DMS53 treated with DMSO at 0.1 percent for 48 hours (cell line): ENCODE data around the gene OPN1LW.
"Not testable (repeated sequence)": the region's sequence is repeated elsewhere in the genome, so short reads cannot be mapped to it uniquely, and the experiment has no call there.

Source experiments
- DNase-seq: peaks from one replicate; lab custom pipeline; 2025; ENCODE audit not compliant: unreplicated experiment; lab: John Stamatoyannopoulos, UW

The OPN1LW gene

DNA sequence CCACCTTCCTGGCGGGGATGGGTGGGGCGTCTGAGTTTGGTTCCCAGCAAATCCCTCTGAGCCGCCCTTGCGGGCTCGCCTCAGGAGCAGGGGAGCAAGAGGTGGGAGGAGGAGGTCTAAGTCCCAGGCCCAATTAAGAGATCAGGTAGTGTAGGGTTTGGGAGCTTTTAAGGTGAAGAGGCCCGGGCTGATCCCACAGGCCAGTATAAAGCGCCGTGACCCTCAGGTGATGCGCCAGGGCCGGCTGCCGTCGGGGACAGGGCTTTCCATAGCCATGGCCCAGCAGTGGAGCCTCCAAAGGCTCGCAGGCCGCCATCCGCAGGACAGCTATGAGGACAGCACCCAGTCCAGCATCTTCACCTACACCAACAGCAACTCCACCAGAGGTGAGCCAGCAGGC, at the start of gene OPN1LW:
TSS of gene OPN1LW (plus strand) at position 234 of the 400 bp plus-strand sequence. CDS start at position 275, 41 bp downstream.
- DNase-seq: not testable (repeated sequence)

DNA sequence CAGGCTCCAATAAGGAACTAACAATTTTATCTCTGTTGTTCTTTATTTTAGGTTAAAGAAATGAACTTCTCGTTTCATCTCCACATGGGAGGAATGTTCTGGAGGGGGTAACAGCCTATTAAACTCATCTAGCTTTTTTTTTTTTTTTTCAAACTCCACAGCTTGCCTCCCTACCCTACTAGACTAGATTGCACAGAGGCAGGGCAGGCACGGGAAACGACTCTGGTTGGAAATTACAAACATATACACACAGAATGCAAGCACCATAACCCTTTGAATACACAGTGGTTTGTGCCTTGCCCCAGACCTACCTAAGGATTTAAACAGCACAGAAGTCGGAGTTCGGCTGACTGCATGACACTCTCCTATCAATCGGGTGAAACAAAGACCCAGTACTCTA, 49.2 kb upstream of the OPN1LW start:
- DNase-seq: no peak

DNA sequence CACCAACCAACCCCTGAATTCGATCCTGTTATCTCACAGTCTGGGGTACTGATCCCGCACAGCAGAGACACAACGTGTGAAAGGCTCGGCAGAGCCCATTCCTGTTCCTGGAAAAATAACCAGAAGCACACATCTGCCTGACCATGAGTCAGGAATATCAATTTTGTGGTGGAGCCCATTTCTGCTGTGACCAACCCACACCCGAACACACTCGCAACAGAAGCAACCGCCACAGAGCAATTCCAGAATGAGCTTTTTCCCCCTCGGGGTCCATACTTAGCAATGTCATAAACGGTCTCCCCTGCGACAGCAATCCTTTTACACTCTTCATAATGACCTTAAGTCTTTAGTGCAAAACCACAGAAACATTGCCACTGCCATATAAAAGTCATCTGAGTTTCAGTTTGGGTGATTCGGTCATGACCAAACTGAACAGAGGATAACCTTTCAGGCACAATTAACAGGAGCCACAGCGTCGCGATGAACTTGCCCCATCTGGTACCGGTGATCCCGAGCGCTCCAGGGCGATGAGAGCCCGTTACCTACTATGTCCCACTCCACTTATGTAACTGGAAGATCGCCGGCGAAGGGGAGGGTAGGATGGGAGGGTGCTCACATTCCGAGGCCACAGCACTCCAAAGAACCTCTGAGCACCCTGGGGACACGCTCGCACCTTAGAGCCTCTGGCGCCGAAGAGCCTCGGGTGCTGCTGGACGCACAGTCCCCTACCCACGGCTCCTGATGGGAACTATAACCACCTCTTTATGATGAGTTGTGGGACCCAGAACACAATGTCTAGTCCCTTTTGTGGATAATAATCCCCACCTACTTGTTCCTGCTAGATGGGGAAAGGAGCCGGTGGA, 47.7 kb upstream of the OPN1LW start:
- DNase-seq: no peak

DNA sequence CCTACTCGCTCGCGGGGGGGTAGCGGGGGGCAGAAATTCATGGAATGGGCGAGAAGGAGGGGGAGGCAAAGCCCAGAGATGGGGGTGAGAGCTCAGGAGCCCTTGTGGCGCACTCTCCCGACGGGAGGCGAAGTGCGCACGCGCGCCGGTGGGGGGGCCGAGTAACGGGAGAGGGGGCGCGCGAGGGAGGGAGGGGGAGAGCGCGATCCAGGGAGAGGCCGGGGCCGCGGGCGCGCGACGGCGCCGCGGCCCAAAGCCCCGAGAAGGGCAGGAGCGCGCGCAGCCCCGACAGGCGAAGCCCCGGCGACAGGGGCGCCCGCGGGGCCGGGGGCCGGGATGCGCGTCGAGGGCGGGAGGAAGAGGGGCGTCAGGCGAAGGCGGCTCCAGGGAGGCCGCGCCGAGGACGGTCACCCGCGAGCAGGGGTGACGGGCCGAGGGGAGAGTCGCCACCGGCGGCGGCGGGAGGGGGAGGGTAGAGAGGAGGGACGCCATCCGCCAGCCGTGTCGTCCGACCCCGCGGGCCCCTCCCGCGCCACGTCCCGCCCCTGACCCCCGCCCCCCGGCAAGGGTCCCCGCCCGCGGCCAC, 46.9 kb upstream of the OPN1LW start:
- DNase-seq: peak; percentile 28

DNA sequence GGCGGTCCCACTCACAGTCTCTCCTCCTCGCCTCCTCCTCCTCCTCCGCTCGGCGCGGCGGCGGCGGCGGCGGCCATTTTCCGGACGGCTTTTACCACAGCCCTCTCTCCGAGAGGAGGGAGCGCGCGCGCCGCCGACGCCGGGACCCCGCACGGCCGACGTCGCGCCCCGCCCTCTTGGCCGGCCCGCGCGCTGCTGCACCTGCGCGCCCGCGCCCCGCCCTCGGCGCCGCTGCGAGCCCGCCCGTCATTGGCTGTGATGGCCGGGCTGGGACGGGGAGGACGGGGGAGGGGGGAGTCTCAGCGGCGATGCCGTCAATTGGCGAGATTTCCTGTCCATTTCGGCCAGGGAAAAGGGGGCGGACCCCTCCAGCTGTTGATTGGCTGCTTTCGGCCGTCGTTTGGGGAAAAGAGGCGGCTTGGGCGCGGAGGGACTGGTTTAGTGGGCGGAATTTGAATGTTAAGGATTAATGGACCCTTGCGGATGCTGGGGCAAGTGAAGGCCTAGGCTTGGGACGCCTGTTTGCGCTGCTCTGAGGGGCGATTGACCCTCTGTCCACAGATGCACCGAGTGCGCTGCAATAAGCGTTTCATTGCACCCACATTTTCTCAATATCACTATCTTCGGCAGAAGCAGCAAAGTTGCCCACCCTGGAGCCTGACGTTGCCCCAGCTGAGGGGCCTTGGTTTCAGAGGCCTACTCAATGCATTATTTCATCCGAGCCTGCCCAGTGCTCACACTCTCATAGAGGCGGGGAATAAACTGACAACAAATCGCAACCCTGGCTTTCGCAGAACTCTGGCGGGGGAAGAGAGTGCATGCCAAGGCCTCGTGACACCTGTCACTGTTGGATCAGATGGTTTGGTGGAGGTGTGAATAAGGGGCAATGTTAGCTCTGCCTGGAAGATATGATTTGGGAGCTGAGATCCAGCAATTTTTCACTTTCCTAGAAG, 46.2 kb upstream of the OPN1LW start, which contains the start of gene MECP2:
TSS of gene MECP2 (minus strand) at position 129 of the 953 bp plus-strand sequence.
- peak; percentile 77 for DNase-seq

DNA sequence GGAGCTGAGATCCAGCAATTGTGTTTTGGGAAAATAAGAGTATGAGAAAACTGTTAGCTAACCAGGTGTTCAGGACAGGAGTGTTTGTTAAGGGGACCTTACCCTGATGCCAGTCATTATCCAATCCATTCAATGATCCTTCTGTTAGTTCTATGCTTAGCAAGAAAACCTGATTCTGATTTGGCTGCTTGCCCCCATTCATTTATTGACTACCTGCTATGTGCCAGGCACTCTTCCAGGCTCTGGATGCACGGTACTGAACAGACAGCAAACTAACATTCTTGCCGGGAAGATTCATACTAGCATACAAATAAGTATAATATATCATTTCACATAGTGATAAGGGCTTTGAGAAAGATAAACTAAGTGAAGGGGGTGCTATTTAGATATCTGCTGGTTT, 45.5 kb upstream of the OPN1LW start:
- no peak for DNase-seq

DNA sequence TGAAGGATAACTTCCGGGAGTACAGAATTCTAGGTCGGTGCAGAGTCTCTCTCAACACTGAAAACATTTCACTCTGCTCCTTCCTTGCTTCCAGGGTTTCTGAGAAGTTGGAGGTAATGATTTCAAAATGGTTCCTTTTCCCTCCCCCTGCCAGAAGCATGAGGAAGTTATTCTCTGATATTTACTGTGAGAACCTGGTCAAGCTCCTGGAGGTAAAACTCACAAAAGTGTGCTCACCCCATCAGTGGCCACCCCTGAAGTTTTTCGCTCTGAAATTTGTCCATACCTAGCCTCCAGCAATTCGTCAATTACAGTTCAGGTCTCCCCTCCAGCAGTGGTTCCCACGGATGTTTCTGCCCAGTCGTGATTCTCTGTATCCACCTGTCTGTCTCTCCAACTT, 30.3 kb upstream of the OPN1LW start:
- no peak for DNase-seq

DNA sequence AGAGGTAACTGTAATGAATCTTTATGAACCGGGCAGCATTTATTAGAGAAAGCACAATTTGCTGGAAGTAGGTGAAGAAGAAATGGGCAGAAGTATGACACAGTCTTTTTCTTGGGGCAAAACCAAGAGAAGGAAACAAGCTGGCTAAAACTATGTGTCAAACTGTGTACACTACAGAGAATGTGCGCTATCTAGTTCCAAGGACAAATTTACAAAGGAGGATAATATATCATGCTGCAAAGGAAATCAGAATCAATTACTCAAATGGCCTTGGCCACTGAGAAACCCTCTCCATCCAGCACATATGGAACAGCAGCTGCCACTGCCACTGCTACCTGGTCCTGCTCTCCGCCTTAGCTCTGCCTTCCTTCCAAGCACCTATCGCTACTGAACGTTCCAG, 29.4 kb upstream of the OPN1LW start:
- no peak for DNase-seq

DNA sequence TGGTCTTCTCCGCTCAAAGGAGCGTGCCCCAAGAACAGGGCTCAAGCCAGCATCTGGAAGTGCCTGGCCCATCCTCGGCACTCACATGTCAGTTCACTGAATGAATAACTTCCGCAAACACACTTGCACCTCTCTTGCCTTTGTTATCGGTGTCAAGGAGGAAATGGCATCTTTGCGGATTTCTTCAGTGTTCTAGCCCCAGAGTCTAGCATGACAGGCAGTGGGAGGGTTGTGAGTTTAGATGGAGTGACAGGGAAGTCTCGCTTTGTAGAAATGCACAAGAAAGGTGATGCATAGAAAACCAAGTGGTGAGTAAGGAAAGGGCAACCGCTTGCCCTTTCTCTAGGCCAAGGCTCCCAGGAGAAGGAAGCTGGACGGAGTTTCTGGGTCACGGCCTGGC, 29.0 kb upstream of the OPN1LW start:
- no peak for DNase-seq

DNA sequence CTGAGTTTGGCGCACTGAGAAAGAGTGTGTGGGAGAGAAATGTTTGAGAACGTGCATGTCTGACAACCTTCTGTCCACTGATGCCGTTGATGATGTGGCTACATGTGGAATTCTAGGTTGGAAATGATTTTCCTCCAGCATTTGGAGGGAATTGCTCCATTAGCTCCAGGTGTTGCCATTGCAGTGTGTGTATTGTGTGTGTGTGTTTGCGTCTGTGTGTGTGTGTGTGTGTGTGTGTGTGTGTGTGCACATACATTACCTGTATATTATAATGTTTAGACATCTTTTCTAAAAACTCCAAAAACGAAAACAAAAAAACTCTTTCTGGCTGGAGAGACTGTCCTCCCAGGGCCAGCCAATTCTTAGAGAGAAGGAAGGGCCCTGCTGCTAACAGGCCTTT, 28.3 kb upstream of the OPN1LW start:
- DNase-seq: no peak

DNA sequence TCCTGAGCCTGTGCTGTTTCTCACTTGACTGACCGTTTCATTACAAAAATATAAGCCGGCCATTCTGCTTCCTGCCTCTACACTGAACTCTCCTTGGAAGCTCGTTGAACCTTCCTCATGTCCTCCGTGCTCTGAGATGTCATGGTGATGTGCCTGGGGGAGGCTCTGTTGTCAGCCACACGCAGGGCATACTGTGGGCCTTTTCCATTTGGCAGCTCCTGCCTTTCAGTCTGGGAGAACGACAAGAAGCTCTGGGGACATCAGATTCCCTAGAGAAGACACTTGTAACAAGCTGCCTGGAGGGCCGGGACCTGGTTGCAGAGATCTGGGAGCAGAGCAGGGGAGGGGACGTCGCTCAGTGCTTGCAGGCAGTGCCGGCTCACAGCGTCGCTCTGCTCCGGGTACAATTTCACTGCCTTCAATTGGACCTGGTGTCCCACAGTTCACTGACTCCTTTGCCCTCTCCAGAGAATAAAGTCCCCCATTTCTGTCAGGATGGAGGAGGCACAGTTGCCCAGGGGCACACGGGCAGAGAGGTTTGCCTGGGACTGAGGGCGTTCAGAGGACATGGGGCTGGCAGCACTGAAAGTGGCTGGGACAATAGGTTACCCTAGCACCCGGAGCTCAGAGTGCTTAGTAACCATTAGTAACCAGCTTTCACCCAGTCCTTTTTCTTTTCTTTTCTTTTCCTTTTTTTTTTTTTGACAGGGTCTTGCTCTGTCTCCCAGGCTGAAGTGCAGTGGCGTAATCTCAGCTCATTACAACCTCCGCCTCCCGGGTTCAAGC, 27.4 kb upstream of the OPN1LW start:
- no peak for DNase-seq

DNA sequence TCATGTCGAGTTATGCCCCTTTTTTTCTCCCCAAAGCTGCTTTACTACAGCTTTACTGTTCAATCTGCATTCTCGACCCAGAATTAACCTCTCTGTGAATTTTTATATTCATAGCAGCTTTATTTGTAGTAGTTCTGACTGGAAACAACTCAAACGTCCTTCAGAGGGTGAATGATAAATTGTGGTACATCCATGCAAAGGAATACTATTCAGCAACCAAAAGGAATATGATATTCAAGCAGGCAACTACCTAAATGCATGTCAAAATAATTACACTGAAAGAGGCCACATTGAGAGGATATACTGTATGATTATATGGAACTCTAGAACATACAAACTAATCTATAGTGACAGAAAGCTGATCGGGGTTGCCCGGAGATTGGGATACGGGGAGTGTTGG, 26.5 kb upstream of the OPN1LW start:
- no peak for DNase-seq

DNA sequence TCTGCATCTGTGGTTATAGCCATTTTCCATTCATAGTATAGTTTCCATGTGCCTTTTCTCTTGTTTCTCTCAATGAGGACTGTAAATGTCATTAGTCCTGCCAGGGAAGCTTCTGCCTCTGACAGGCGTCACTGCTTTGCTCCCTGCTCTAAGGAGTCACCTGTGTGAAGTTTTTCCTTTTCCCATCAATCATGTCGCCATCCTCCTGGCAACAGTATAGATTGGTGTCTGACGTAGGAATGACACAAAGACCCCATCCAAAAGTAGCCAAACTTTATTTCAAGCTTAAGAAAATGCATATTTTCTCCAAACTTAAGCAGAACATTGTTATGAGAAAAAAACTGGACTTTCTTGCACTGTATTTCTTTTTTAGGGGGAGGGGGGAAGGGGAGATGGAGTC, 23.5 kb upstream of the OPN1LW start:
- DNase-seq: no peak

DNA sequence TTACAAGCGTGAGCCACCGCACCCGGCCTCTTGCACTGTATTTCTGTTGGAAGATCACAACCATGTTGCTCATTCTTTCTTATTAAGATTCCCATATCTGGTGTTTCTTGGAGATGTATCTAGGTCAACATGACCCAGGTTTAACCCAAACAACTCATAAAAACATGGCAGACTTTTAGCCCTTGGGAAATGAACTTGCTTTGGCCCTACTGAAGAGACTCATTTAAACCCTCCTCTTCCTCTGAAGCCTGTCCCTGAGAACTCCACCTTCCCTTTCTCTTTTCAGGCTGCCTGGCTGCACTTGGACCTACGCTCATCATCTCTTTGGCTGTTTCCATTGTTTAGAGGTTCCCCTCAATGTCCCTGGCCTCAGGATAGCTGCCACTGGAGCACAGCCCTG, 22.8 kb upstream of the OPN1LW start:
- no peak for DNase-seq

DNA sequence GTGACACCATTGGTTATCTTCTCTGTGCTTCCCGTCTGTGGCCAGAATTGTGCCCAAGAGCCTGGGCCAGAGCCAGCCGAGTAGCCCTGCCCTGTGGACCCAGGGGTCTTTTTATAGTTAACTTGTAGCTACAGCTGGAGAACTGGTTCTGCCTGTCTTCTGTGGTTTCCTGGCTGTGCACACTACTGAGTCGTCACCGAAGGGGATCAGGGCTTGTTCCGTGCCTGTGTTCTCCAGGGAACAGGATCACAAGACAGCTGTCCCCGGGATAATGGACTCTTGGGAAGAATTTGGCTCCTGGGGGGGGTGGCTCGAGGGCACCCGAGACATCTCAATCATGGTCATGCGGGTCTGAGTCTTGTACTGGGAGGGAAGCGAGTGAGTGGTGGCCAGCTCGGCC, 22.1 kb upstream of the OPN1LW start:
- DNase-seq: no peak

DNA sequence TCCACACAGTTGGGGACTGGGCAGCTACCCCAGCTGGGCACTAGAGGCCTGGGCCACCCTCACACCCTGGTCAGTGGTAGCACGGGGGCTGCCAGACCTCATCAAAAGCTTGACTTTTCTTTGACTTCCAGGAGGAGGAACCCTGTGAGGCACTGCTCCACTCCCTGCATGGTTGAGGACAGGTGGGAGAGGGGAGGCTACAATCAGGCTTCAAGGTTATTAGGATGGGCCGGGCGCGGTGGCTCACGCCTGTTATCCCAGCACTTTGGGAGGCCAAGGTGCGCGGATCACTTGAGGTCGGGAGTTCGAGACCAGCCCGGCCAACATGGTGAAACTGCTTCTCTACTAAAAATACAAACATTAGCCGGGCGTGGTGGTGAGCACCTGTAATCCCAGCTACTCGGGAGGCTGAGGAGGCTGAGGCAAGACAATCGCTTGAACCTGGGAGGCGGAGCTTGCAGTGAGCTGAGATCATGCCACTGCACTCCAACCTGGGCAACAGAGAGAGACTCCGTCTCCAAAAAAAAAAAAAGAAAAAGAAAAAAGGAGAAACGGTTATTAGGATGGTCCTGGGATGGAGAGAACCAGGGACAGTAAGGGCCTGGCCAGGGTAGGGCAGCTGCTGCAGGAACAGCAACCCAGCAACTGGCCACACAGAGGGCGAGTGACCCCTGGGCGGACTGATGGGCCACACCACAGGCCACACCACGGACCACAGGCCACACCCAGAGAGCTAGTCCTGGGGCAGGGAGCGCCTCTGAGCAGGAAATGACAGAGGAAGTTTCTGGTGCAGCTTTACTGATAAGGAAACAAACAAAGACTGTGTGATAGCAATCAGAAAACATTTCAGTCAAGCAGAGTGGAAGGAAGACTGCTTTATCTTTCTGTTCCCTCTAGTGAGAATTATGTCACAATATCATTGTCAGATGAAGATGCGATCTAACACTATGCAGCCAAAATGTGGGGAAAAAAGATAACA, 20.5 kb upstream of the OPN1LW start:
- DNase-seq: no peak

DNA sequence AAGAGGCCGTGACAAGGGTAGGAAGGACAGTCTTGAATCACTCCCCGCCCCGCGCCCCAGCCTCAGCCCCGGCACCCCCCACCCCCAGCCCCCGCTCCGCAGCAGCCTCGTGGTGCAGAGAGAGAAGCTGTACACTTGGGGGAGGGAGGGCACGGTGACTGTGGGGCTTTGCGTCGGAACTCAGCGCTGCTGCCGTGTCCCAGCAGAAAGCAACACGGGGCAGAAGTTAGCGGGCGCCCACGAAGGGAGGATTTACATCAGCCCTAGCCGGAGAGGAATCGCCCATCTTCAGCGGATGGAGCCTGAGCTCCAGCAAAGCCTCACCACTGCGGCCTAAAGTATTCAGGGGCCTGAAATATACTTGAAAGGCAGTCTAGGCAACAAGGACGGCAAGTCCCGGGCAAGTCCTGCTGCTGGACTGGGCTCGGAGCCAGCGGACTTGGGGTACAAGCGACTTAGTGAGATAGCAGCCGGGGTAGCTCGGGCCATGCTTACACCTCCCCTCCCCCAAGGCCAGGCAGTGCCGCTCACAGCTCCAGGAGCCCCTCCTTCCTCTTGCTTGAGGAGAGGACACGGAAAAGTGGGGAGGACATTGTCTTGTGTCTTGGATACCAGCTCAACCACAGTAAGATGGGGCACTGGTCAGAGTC, 18.5 kb upstream of the OPN1LW start:
- DNase-seq: no peak

DNA sequence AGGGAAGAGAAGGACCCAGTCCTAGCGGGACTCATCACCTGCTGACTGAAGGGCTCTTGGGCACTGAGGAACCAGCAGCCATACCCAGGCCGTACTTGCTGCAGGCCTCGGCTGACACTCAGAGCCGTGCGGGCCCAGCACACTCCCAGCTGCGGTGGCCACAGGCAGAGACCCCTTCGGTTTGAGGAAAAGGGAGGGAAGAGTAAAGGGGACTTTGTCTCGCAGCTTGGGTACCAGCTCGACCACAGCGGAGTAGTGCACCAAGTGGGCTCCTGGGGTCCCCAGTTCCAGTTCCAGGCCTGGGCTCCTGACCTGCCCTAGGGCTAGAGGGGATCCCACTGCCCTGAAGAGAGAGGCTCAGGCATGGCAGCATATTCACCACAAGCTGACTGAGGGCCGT, 17.9 kb upstream of the OPN1LW start:
- DNase-seq: no peak

DNA sequence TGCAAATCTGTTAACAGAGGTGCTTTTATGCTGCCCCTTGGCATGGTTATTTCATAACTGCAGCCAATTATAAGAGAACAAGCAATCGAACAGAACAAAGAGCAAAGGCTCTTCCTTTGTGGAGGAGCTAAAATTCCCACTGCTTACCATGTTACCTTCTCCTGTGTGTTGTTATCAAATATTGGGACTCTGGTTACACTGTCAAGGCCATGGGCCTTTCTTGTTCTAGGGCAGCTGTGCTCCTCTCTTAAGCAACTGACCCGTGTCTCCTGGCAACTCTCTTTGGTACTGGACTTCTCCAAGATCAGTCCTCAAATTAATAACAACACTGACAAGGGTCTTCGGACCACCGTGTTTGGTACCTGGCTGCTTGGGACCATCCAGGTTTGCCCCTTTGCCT, 12.1 kb upstream of the OPN1LW start:
- DNase-seq: no peak
